HG02970 (cell line): ENCODE measurements around the gene SPECC1.
"Not testable (repeated sequence)": the region's sequence is repeated elsewhere in the genome, so short reads cannot be mapped to it uniquely, and the experiment has no call there.

Experiments
- ATAC-seq: cut with Tn5 transposase; IDR thresholded peaks from one replicate; pipeline ENCODE4 v1.9.1; 2021; ENCODE audit warnings: mild to moderate bottlenecking, moderate library complexity, moderate number of reproducible peaks; ENCODE audit not compliant: unreplicated experiment, low FRiP score

The SPECC1 gene

DNA sequence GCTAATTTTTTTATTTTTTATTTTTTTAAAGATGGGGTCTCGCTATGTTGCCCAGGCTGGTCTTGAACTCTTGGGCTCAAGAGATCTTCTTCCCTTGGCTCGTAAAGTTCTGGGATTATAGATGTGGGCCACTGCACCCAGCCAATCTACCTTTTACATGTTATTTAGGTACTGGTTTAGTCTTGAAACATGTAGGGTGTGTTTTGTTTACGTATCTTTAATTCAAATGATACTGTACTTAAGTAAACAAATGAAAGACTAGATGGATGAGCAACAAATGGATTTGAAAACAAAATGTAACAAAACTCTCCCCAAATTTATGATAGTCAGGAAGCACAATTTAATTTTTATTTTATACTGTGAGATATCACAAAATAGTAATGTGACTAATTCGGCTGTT is 250.5 kb downstream of the SPECC1 start:
- ATAC-seq = no peak

DNA sequence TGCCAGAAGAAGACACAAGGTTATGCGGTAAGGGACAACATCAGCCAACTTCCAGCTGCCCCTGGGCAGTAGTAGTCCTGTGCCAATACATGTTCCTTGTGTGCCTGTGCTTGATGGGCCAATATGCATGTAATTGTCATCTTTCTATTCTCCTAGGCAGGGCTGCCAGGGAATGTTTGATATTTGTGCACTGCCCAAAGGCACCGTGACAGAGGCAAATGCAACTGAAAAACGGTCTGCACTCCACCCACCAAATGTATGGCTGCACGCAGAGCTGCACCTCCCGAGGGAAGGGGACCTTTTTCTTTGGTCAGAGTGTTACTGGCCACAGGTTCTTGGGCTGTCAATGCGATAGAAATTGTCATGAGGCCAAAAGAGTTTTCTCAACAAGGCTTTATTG is 251.1 kb downstream of the SPECC1 start:
- no peak for ATAC-seq

DNA sequence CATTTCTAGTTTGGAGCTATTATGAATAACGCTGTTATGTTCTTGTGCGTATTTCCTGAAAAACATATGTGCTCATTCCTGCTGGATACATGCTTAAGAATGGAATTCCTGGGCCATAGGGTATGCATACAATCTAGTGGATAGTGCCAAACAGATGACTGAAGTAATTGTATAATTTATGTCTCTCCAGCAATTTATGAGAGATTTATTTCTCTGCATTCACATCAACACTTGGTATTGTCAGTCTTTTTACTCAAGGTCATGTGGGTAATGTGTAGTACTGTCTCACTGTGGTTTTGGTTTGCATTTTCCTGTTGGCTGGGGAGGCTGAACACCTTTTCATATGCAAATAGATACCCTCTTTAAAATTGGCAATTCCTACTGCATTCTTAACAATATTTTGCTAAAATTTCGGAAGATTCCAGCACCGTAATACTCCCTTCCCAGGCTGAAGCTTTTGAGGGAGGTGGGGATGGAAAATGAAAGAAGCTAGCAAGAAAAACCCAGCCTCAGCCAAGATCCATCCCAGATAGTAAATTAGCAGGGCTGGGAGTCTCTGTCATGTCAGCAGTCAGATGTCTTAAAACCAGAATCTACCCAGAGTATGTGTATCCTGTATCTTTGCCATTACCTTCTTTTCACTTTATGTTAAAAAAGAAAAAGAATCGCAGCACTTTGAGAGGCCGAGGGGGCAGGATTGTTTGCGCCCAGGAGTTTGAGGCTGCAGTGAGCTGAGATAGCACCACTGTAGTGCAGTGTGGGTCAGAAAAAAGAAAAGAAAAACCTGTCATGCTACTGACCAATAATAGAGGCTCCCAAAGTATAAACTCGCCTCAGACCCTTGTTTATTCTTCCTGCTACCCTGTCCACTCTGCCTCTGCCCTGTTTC is 253.3 kb downstream of the SPECC1 start:
- ATAC-seq = no peak

DNA sequence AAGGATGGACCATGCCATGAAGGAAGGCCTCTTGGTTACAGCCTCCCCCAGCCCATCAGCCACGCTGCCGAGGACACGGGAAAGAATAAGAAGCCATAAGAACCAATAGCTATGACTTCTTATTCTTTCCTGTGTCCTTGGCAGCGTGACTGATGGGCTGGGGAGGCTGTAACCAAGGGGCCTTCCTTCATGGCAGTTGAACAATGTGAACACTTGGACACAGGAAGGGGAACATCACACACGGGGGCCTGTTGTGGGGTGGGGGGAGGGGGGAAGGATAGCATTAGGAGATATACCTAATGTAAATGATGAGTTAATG is 253.9 kb downstream of the SPECC1 start:
- ATAC-seq = not testable (repeated sequence)

- no peak for ATAC-seq
Measured at GRCh38 chr17:20263595-20263994, 254.4 kb downstream of the SPECC1 start.

DNA sequence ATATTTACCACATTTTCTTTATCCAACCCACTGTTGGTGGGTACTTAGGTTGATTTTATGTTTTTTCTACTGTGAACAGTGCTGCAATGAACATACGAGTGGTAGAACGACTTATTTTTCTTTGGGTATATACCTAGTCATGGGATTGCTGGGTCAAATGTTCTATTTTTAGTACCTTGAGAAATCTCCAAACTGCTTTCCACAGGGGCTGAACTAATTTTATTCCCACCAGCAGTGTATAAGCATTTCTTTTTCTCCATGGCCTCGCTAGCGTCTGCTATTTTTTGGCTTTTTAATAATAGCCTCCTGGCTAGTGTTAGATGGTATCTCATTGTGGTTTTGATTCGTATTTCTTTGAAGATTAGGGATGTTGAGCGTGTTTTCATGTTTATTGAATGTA is 255.8 kb downstream of the SPECC1 start:
- no peak for ATAC-seq

DNA sequence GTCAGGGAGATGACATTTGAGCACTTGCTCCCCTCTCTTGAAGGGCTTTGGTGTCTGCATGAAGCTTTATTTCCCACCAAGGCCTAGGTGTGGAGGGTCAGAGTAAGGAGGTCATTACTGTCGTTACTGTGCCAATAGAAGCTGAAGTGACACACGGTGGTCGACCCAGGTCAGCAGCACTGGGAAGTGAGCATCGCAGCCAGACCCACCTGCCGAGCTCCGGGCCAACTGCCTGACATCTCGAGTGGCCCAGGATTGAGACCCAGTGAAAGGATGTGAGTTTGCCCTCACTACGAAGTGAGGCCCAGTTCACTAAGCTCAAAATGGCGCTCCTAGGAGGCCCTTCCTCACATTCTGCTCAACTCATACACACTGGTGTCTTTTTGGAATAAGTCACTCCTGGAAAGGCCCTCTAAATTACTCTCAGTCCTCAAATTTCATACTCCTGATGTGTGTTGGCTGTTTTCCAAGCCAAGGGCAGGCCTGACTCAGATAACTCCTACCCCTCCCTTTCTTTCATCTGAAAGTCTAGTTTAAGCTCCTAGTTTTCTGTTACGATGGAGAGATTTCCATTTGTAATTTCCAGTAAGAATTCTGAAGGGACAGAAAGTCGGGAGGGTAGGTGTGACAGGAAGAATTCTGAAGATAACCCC is 257.8 kb downstream of the SPECC1 start:
- no peak for ATAC-seq

GRCh38 chr17:20267459-20267842 is 258.3 kb downstream of the SPECC1 start:
- ATAC-seq = no peak

- ATAC-seq = no peak
Measured at GRCh38 chr17:20270369-20270768, 261.2 kb downstream of the SPECC1 start.

- no peak for ATAC-seq
Measured at GRCh38 chr17:20271011-20271610, 262.0 kb downstream of the SPECC1 start.

DNA sequence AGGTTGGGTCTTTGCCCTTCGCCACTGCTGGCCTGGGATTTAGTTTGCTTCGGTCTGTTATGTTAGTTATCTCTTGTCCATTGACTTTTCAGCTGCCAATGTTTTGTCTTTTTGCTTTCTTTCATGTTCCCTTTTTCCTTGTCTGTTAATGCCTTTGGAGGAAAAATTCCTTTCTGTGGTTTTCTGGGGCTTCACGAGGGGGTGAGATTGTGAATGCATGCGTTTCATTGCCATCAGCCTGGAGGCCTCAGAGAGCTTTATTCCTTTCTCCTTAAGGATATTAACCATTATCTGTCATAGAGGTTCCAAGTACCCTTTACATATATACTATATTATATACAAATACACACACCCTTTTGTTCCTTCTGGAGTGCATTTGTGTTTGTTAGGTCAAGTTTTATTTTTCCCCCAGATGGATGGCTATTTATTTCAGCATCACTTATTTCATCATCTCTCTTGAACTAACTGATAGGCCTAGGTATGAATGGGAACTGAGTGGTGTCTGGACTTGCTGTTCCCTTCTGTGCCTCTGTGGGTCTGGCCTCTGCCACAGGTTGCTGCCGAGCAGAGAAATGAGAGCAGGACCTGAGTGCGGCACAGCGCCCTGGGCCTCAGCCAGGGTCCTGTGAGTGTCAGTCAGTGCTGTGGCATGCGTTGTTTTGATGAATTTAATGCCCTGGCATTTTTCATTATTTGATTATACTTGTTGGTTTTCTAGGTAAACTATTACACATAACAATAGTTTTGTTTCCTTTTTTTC is 264.8 kb downstream of the SPECC1 start:
- ATAC-seq = no peak

- no peak for ATAC-seq
Measured at GRCh38 chr17:20275653-20276052, 266.5 kb downstream of the SPECC1 start.

- no peak for ATAC-seq
Measured at GRCh38 chr17:20276421-20276820, 267.3 kb downstream of the SPECC1 start.

- ATAC-seq = no peak
Measured at GRCh38 chr17:20278805-20279204, 269.6 kb downstream of the SPECC1 start.

GRCh38 chr17:20279631-20280030 is 270.5 kb downstream of the SPECC1 start:
- no peak for ATAC-seq

DNA sequence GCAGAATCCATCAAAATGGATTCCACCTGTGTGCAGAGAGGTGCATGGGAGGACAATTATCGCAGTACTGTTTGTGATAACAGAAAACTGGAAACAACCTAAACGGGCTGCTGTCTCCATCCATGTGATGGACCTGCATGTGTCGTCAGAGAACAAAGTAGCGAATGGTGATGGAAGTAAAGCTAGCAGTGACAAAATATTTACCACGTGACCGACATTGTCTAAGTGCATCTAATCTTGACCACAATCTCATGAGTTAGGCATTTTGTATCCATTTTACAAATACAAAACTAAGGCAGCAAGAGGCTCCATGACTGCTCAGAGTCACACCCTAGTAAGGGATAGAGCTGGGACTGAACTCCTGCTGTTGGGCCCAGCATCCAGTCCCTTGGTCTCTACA is 270.9 kb downstream of the SPECC1 start:
- ATAC-seq = no peak

- no peak for ATAC-seq
Measured at GRCh38 chr17:20280851-20281250, 271.7 kb downstream of the SPECC1 start.

GRCh38 chr17:20281860-20282259 is 272.7 kb downstream of the SPECC1 start:
- no peak for ATAC-seq

DNA sequence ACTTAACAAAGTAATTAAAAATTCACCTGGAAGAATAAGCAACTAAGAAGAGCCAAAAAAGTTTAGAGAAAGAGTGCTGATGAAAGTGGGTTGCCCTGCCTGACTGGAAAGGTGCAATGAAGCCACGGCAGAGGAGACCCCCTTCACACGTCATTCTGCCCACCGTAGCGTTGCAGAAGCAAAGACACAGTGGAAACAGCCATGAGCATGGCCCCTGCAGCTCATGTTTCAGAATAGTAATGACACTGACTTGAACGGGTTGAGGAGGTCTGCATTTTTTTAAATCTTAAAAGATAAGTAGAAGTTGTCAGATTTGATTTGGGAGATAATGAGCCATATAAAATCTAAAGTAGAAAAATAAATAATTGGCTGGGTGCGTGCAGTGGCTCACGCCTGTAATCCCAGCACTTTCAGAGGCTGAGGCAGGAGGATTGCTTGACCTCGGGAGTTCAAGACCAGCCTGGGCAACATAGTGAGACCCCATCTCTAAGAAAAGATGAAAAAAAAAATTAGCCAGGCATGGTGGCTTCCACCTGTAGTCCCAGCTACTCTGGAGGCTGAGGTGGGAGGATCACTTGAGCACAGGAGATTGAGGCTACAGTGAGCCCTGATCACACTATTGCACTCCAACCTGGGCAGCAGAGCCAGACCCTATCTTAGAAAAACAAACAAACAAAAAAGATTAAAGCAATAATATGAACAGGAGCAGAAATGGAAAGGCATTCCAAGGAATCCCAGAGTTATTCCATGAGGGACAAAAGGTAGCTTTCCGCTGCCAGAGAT is 273.6 kb downstream of the SPECC1 start:
- no peak for ATAC-seq

- ATAC-seq = no peak
Measured at GRCh38 chr17:20284022-20284421, 274.9 kb downstream of the SPECC1 start.
